Measurements from ENCODE around the gene CHEK1. TPM values are rescaled to one million over a fixed set of nuclear protein-coding genes. Genes with fewer than 3 reads are reported as not detected.

Gene CHEK1
- total RNA-seq, 6 experiments from 2014 or later, result 23.8 to 43.6 (median 39.7) TPM

DNA sequence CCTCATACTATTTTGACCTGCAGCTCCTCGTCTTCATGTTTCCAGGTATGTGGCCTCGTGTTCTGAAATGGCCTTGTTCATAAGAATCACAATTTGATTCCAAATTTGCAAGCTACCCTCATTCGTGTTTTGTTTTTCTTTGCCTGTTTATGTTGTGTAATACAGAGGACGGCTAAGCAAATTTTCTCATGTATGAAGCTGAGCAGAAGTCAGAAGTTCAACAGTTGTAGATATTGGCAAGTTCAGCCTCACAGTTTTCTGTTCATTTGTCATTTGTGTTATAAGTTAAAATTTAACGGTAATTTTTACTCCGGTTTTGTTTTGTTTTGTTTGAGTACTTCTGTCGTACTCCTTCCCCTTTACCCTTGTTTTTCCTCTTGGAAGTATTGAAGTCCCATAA lies 15.4 kb upstream of the CHEK1 start:
- H3K4me1 Mint-ChIP-seq (ENCODE audit: low read depth), result no peaks in the 10 kb centered on the region
- no peaks in the 10 kb centered on the region; the same call in 1 of the 2 replicates for H3K27me3 Mint-ChIP-seq (ENCODE audit: insufficient read depth)
- H3K27ac Mint-ChIP-seq, result no peak overlapping the region
- DNase-seq, result no peak
- H3K4me3 Mint-ChIP-seq, result no peak overlapping the region
- H3K36me3 Mint-ChIP-seq (ENCODE audit: low read depth), result peaks cover 56% of the 10 kb centered on the region
- no peaks in the 10 kb centered on the region for H3K9me3 Mint-ChIP-seq
- TF ChIP-seq, protein P1, sequence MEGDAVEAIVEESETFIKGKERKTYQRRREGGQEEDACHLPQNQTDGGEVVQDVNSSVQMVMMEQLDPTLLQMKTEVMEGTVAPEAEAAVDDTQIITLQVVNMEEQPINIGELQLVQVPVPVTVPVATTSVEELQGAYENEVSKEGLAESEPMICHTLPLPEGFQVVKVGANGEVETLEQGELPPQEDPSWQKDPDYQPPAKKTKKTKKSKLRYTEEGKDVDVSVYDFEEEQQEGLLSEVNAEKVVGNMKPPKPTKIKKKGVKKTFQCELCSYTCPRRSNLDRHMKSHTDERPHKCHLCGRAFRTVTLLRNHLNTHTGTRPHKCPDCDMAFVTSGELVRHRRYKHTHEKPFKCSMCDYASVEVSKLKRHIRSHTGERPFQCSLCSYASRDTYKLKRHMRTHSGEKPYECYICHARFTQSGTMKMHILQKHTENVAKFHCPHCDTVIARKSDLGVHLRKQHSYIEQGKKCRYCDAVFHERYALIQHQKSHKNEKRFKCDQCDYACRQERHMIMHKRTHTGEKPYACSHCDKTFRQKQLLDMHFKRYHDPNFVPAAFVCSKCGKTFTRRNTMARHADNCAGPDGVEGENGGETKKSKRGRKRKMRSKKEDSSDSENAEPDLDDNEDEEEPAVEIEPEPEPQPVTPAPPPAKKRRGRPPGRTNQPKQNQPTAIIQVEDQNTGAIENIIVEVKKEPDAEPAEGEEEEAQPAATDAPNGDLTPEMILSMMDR (IDR thresholded peaks at IDR 0.05), result no peak

DNA sequence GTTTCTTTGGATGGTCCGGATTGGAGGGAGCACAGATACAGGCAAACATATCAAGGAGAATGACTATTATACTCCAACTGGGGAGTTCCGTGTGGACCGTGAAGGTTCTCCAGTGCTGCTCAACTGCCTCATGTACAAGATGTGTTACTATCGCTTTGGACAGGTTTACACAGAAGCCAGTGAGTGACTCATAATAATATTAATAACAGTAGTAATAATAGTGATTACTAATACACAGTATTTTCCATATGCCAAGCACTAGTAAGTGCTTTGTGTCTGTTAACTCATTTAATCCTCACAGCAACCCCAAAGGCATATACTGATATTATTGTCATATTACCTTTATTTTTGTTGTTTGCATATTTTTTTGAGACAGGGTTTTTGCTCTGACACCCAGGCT lies 6.6 kb upstream of the CHEK1 start:
- TF ChIP-seq, protein P1 (IDR thresholded peaks at IDR 0.05), result no peak
- Mint-ChIP-seq H3K4me1 (ENCODE audit: low read depth) (peaks cover 23% of the 10 kb centered on the region), H3K27me3 (ENCODE audit: insufficient read depth) (no peaks in the 10 kb centered on the region), H3K9me3 (no peaks in the 10 kb centered on the region), H3K36me3 (ENCODE audit: low read depth) (peaks cover 47% of the 10 kb centered on the region), H3K27ac (no peak overlapping the region), H3K4me3 (no peak overlapping the region)
- no peak for DNase-seq

DNA sequence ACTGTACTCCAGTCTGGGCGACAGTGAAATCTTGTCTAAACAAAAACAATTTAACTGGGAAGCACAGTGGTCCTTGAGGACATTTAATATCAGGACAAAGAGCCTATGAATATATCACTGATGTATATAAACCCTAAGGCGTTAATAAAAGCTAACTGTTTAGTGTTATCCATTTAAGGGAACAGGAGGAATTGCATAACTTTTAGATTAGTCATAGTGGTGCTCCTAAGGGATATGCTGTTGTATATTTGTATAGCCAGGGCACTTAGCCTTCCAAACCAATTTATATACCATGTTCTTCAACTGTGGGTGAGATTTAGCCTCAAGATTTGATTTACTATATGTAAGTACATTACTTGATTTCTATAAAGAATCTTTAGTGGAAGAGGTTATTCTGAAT lies 3.0 kb upstream of the CHEK1 start:
- TF ChIP-seq, protein P1 (IDR thresholded peaks at IDR 0.05), result no peak
- peak; percentile 48 for DNase-seq
- Mint-ChIP-seq H3K27me3 (ENCODE audit: insufficient read depth) (peaks cover 10% of the 10 kb centered on the region; the same call in 1 of the 2 replicates), H3K27ac (peak overlapping the region; percentile 48), H3K9me3 (no peaks in the 10 kb centered on the region), H3K4me1 (ENCODE audit: low read depth) (peaks cover 40% of the 10 kb centered on the region), H3K36me3 (ENCODE audit: low read depth) (peaks cover 27% of the 10 kb centered on the region), H3K4me3 (no peak overlapping the region)

DNA sequence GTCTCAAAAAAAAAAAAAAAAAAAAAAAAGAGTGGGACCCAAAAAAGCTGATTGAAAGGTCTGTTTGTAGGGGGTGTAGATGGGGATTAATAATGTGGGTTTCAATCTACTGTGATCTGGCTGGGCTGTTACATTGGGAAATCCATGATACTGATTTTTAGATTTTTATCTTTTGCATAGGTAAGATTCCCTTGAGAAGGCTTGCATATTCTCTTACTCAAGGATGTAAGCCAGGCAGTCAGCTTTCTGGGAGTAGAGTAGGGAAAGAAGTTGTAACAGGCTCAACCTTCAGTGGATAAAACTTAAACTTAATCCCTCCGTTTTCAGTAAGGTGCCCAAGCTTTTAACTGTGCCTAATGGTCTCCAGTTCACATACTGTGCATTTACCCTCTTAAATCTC lies 1.9 kb upstream of the CHEK1 start:
- Mint-ChIP-seq H3K4me1 (ENCODE audit: low read depth) (peaks cover 50% of the 10 kb centered on the region), H3K36me3 (ENCODE audit: low read depth) (peaks cover 30% of the 10 kb centered on the region), H3K4me3 (no peak overlapping the region), H3K27me3 (ENCODE audit: insufficient read depth) (peaks cover 10% of the 10 kb centered on the region; the same call in 1 of the 2 replicates), H3K9me3 (no peaks in the 10 kb centered on the region), H3K27ac (0 out of 2 replicates have a peak overlapping the region, but pooled peaks have one; percentile 72)
- TF ChIP-seq, protein P1 (IDR thresholded peaks at IDR 0.05), result no peak
- no peak for DNase-seq

DNA sequence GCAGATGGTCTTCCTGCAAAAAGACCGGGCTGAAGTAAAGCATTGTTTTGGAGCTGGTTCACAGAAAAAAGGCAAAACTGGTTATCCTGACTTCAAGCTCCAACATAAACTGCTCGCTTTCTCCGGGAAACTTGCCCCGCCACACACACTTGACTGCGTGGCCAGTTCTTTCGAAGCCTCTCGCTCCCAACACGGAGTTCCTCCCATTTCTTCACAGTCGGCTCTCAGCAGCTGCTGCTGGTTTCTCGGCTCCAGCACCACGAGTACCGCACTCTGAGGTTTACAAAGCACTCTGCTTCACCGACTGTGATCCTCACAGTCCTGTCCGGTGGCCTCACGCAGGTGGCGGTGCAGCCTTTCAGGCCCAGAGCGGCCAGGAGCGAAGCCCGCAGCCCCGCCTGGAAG lies 264 bp downstream of the CHEK1 start:
- peaks cover 10% of the 10 kb centered on the region for H3K27me3 Mint-ChIP-seq (ENCODE audit: insufficient read depth)
- H3K36me3 Mint-ChIP-seq (ENCODE audit: low read depth), result peaks cover 22% of the 10 kb centered on the region
- peak overlapping the region; percentile 93 for H3K4me3 Mint-ChIP-seq
- H3K9me3 Mint-ChIP-seq, result no peaks in the 10 kb centered on the region
- TF ChIP-seq, protein P1 (IDR thresholded peaks at IDR 0.05), result no peak
- peaks cover 54% of the 10 kb centered on the region for H3K4me1 Mint-ChIP-seq (ENCODE audit: low read depth)
- no peak for DNase-seq
- H3K27ac Mint-ChIP-seq, result peak overlapping the region; percentile 89

Data from HFFc6 (cell line).